ENCODE data around the gene LRCOL1. TPM values are rescaled to one million over a fixed set of nuclear protein-coding genes. Genes with fewer than 3 reads are reported as not detected.

The LRCOL1 gene
- total RNA-seq, 1 experiment from 2014 or later = not detected

DNA sequence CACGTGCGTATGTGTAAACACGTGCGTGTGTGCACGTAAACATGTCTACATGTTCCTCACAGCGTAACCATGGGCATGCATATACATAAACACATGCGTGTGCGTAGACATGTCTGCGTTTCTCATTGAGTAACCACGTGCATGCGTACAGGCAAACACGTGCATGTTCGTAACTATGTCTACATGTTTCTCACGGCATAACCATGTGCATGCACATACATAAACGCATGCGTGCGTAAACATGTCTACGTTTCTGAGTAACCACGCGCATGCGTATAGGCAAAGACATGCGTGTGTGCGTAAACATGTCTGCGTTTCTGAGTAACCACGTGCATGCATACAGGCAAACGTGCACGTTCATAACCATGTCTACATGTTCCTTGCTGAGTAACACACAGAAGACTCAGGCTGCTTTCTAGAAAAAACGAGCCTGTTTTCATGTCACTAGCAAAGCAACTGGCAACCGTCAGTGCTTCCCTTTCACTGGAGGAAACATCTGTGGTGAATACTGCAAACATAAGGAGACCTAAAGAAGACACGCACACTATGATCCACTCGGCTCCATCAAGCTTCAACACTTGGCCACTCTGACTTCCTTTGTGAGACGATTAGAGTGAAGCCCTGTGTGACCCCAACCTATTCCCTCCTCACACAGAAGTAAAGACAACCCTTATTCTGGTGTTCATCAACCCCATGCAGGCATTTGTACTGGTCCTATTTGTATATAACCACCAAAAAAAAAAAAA, 47.9 kb upstream of the LRCOL1 start (continued):
- no peak for TF ChIP-seq POLR2AphosphoS5 (IDR thresholded peaks at IDR 0.05; ENCODE audit: low read depth, low read length)

DNA sequence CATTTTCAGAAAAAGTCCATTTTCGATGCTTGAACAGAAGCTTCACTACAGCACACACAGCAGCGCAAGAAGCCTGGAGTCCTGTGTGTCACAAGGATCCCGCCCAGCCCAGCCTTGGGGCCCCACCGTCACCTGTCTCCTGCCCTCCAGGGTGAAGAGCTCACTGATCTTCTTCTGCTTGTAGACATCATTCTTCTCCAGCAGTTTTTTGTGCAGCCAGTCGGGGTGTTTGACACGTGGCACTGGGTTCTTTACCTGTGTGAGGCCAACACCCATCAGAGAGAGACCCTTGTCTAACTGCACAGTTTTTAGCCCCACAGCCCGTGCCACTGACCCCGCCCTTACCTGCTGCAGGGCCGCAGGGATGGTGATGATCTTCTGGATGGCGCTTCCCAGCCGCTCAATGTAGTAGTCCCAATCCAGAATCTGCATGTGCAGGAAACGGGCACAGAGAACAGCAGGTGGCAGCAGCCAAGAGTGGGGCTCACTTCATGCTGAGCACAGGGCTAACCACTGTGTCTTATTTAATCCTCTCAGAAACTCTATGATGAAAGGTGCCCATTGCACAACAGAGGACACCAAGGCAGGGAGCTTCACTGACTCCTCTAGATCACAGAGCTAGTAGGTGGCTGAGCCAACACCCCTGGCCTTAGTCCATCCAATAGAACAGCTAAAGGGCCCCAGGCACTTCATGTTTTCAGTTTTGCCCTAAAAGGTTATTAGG, 46.8 kb upstream of the LRCOL1 start:
- POLR2A ChIA-PET = no interaction called here
- RAD21 ChIA-PET (ENCODE audit: low non-redundant PET in 1 of 2, low total read pairs in 2 of 2, uncharacterized antibody in 2 of 2, unreplicated experiment in 2 of 2) = no interaction called here
- Histone ChIP-seq H3K9me2 (ENCODE audit: insufficient read depth) (no peaks in the 10 kb centered on the region), H3K9ac (ENCODE audit: low read length) (no peak overlapping the region), H3K27me3 (ENCODE audit: insufficient read depth, low read length) (no peaks in the 10 kb centered on the region), H3K27ac (ENCODE audit: low read depth, low read length) (no peak overlapping the region), H3K4me2 (ENCODE audit: low read length) (no peak overlapping the region), H3K4me3 (replicated peaks in 1 of 2; ENCODE audit: low read depth in 1 of 2, low read length in 2 of 2) (no peak overlapping the region), H4K20me1 (ENCODE audit: insufficient read depth) (no peaks in the 10 kb centered on the region), H3K36me3 (ENCODE audit: control insufficient read depth in 1 of 2, insufficient read depth in 2 of 2, low read length in 2 of 2) (peaks cover 66 to 74% of the 10 kb centered on the region in 2 experiments), H3K4me1 (ENCODE audit: control insufficient read depth in 1 of 2, insufficient read depth in 2 of 2, low read length in 2 of 2) (no peaks in the 10 kb centered on the region), H3K9me3 (ENCODE audit: control insufficient read depth in 1 of 2, insufficient read depth in 1 of 2, low read depth in 1 of 2, low read length in 2 of 2) (no peaks in the 10 kb centered on the region), H3K79me2 (ENCODE audit: insufficient read depth, low read length) (0 out of 2 replicates have a peak, but pooled peaks cover 3% of the 10 kb centered on the region), H2AFZ (ENCODE audit: low read depth, low read length, poor library complexity, severe bottlenecking) (no peak overlapping the region)
- CTCF ChIA-PET = no interaction called here
- no TSS peak for BruUV-seq (replicated peaks)
- DNase-seq (ENCODE audit: low read depth, low spot score) (no peak), ATAC-seq (no peak; the same call in 1 of the 2 replicates)
- intact Hi-C loops (cut with micrococcal nuclease) = no loop called here
- TF ChIP-seq POLR2AphosphoS5 (IDR thresholded peaks at IDR 0.05; ENCODE audit: low read depth, low read length) (no peak), ZNF274 (IDR thresholded peaks at IDR 0.05; ENCODE audit: low read depth, low read length) (no peak), CBX3 (IDR thresholded peaks at IDR 0.05; ENCODE audit: low read depth) (no peak), EZH2phosphoT487 (IDR thresholded peaks at IDR 0.05; ENCODE audit: borderline replicate concordance) (no peak), FOSL1 (IDR thresholded peaks at IDR 0.05; ENCODE audit: low read depth) (no peak), ELF1 (IDR thresholded peaks at IDR 0.05; ENCODE audit: borderline replicate concordance, low read depth) (no peak), SP1 (IDR thresholded peaks at IDR 0.05; ENCODE audit: low read depth) (no peak)
- TF ChIP-seq, protein P1, sequence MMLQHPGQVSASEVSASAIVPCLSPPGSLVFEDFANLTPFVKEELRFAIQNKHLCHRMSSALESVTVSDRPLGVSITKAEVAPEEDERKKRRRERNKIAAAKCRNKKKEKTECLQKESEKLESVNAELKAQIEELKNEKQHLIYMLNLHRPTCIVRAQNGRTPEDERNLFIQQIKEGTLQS (IDR thresholded peaks at IDR 0.05) = no peak
- TF ChIP-seq, protein P2, sequence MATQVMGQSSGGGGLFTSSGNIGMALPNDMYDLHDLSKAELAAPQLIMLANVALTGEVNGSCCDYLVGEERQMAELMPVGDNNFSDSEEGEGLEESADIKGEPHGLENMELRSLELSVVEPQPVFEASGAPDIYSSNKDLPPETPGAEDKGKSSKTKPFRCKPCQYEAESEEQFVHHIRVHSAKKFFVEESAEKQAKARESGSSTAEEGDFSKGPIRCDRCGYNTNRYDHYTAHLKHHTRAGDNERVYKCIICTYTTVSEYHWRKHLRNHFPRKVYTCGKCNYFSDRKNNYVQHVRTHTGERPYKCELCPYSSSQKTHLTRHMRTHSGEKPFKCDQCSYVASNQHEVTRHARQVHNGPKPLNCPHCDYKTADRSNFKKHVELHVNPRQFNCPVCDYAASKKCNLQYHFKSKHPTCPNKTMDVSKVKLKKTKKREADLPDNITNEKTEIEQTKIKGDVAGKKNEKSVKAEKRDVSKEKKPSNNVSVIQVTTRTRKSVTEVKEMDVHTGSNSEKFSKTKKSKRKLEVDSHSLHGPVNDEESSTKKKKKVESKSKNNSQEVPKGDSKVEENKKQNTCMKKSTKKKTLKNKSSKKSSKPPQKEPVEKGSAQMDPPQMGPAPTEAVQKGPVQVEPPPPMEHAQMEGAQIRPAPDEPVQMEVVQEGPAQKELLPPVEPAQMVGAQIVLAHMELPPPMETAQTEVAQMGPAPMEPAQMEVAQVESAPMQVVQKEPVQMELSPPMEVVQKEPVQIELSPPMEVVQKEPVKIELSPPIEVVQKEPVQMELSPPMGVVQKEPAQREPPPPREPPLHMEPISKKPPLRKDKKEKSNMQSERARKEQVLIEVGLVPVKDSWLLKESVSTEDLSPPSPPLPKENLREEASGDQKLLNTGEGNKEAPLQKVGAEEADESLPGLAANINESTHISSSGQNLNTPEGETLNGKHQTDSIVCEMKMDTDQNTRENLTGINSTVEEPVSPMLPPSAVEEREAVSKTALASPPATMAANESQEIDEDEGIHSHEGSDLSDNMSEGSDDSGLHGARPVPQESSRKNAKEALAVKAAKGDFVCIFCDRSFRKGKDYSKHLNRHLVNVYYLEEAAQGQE (IDR thresholded peaks at IDR 0.05; ENCODE audit: low read depth) = no peak
- TF ChIP-seq, protein P3, sequence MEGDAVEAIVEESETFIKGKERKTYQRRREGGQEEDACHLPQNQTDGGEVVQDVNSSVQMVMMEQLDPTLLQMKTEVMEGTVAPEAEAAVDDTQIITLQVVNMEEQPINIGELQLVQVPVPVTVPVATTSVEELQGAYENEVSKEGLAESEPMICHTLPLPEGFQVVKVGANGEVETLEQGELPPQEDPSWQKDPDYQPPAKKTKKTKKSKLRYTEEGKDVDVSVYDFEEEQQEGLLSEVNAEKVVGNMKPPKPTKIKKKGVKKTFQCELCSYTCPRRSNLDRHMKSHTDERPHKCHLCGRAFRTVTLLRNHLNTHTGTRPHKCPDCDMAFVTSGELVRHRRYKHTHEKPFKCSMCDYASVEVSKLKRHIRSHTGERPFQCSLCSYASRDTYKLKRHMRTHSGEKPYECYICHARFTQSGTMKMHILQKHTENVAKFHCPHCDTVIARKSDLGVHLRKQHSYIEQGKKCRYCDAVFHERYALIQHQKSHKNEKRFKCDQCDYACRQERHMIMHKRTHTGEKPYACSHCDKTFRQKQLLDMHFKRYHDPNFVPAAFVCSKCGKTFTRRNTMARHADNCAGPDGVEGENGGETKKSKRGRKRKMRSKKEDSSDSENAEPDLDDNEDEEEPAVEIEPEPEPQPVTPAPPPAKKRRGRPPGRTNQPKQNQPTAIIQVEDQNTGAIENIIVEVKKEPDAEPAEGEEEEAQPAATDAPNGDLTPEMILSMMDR (IDR thresholded peaks at IDR 0.05 in 2 of 3, conservative IDR thresholded peaks at IDR 0.05 in 1 of 3; ENCODE audit: borderline replicate concordance in 1 of 3, insufficient read depth in 1 of 3, low read depth in 2 of 3, low read length in 2 of 3) = no peak
